Gastrocnemius medialis (tissue), 4 donors: Measurements from ENCODE around the gene MTF1. TPM values are rescaled to one million over a fixed set of nuclear protein-coding genes. Genes with fewer than 3 reads are reported as not detected.

ENCODE experiments used
- ATAC-seq, 2 donors: fragments of 150-250 bp; one replicate each; pipeline ENCODE4 v1.9.1; 2016
- DNase-seq, 2 donors: peaks; one replicate each; pipeline ENCODE4 v3.0.0-alpha.2; 2019
- H3K27ac ChIP-seq, 4 donors: fragments of 200-600 bp; sonication (generic); 1 replicate in 1 of 4; 2 replicates in 3 of 4; pipeline ENCODE4 v1.5.1; 2016 to 2018; ENCODE audit warnings: mild to moderate bottlenecking in 2 of 4, moderate library complexity in 1 of 4
- H3K27me3 ChIP-seq, 3 donors: fragments of 200-600 bp; sonication (generic) in 2 of 3; 1 replicate in 1 of 3; 2 replicates in 2 of 3; pipeline versions ENCODE4 v1.5.1 to v1.6.0; 2016 to 2019; ENCODE audit warnings: mild to moderate bottlenecking in 1 of 3, moderate library complexity in 1 of 3
- H3K36me3 ChIP-seq, 2 donors: fragments of 200-600 bp; sonication (generic) in 1 of 2; one replicate each; pipeline ENCODE4 v1.5.1; 2017 to 2018
- H3K4me1 ChIP-seq, 2 donors: fragments of 200-600 bp; sonication (generic) in 1 of 2; one replicate each; pipeline ENCODE4 v1.5.1; 2016 to 2017; ENCODE audit warnings: mild to moderate bottlenecking in 2 of 2
- H3K4me3 ChIP-seq, 4 donors: fragments of 200-600 bp; sonication (generic) in 3 of 4; 1 replicate in 1 of 4; 2 replicates in 3 of 4; pipeline ENCODE4 v1.5.1; 2016 to 2019; ENCODE audit warnings: mild to moderate bottlenecking in 2 of 4
- H3K9me3 ChIP-seq, 3 donors: fragments of 200-600 bp; sonication (generic) in 2 of 3; 1 replicate in 1 of 3; 2 replicates in 2 of 3; pipeline ENCODE4 v1.5.1; 2016 to 2019
- CTCF ChIP-seq, 5 experiments: fragments of 450-650 bp in 3 of 5; fragments of 200-600 bp in 2 of 5; sonication (generic) in 2 of 5; IDR thresholded peaks in 4 of 5; conservative IDR thresholded peaks in 1 of 5; 1 replicate in 4 of 5; 2 replicates in 1 of 5; pipeline ENCODE4 v1.5.1; 2016 to 2019; ENCODE audit warnings: antibody characterized with exemption in 5 of 5, mild to moderate bottlenecking in 3 of 5, moderate library complexity in 3 of 5
- POLR2A ChIP-seq, 2 donors: fragments of 450-650 bp; IDR thresholded peaks; one replicate each; pipeline ENCODE4 v1.6.1; 2017; ENCODE audit warnings: antibody characterized with exemption in 2 of 2, mild to moderate bottlenecking in 2 of 2, moderate library complexity in 2 of 2
- in situ Hi-C, 4 donors: fragments of 200-750 bp; cut with MboI; loops; one replicate each; pipeline versions ENCODE4 v1.15.0 to v1.8.0; 2017; ENCODE audit warnings: low sequenced_read_pairs in 4 of 4
- intact Hi-C: fragments of 100-400 bp; cut with DNase I; formaldehyde crosslinking; loops from one replicate; pipeline ENCODE4 v1.15.1; 2023; ENCODE audit warnings: low total_unique reads
- total RNA-seq, 4 donors: library from RNA; depleted of rRNA; stranded (reverse); fragments of >200 nt; gene quantifications; one replicate each; pipeline versions ENCODE4 v1.1.0 to v1.2.3, GENCODE V29; 2016

Gene MTF1
- total RNA-seq, 4 donors from 2014 or later, result 4.0 to 9.4 (median 6.4) TPM

DNA sequence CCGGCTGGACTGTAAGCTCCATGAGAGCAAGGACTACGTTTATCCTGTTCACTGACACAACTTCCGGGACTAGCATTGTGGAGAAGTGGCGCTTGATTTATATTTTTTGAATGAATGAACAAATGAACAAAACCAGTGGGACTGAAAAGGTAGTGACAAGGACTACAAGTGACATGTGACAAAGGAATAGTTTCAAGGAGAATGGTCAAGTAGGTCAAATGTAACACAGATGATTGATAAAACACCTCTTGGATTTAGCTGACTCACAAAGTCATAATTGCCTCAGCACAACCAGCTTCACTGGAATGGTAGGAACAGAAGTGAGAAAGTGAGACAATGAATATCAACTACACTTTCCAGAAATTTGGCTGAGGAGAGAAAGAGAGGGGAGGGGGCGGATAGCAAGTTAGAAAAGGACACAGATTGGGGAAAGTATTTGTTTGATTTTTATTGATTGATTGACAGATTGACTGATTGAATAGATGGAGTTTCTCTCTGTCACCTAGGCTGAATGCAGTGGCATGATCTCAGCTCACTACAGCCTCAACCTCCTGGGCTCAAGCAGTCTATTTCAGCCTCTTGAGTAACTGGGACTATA is 14.2 kb downstream of the MTF1 start:
- Histone ChIP-seq H3K27me3 (no peaks in the 10 kb centered on the region), H3K9me3 (no peaks in the 10 kb centered on the region), H3K27ac (no peak overlapping the region), H3K36me3 (no peaks in the 10 kb centered on the region), H3K4me1 (no peaks in the 10 kb centered on the region), H3K4me3 (no peak overlapping the region)
- no peak for ATAC-seq
- TF ChIP-seq POLR2A (IDR thresholded peaks at IDR 0.05) (no peak), CTCF (IDR thresholded peaks at IDR 0.05 in 4 of 5, conservative IDR thresholded peaks at IDR 0.05 in 1 of 5) (no peak)
- intact Hi-C loops, result no loop called here
- in situ Hi-C loops, result no loop called here
- DNase-seq, result no peak

- TF ChIP-seq POLR2A (IDR thresholded peaks at IDR 0.05) (no peak), CTCF (IDR thresholded peaks at IDR 0.05 in 4 of 5, conservative IDR thresholded peaks at IDR 0.05 in 1 of 5) (no peak)
- no peak for ATAC-seq
- Histone ChIP-seq H3K4me3 (no peak overlapping the region), H3K27me3 (no peaks in the 10 kb centered on the region), H3K9me3 (no peaks in the 10 kb centered on the region), H3K4me1 (no peaks in the 10 kb centered on the region), H3K27ac (no peak overlapping the region), H3K36me3 (peaks cover 0 to 6% of the 10 kb centered on the region in 2 donors)
- in situ Hi-C loops, result no loop called here
- intact Hi-C loops, result no loop called here
- no peak for DNase-seq
Measured at GRCh38 chr1:37844536-37844935, 14.9 kb downstream of the MTF1 start.

DNA sequence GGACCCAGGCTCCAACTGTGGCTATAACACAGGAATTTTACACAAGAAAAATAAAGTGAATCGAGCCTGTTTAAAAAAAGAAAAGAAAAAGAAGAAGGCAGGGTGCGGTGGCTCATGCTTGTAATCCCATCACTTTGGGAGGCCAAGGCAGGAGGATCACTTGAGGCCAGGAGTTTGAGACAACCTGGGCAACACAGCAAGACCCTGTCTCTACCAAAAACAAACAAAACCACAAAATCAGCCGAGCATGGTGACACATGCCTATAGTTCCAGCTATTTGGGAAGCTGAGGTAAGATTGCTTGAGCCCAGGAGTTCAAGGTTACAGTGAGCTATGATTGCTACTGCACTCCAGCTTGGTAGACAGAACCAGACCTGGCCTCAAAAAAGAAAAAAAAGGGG is 17.7 kb downstream of the MTF1 start:
- no peak for DNase-seq
- Histone ChIP-seq H3K36me3 (peaks cover 0 to 34% of the 10 kb centered on the region in 2 donors), H3K4me3 (no peak overlapping the region), H3K27ac (no peak overlapping the region), H3K4me1 (no peaks in the 10 kb centered on the region), H3K27me3 (no peaks in the 10 kb centered on the region), H3K9me3 (no peaks in the 10 kb centered on the region)
- TF ChIP-seq POLR2A (IDR thresholded peaks at IDR 0.05), result no peak
- TF ChIP-seq CTCF (IDR thresholded peaks at IDR 0.05 in 4 of 5, conservative IDR thresholded peaks at IDR 0.05 in 1 of 5), result no peak
- in situ Hi-C loops (no loop called here), intact Hi-C loops (no loop called here)
- ATAC-seq, result no peak

- Histone ChIP-seq H3K36me3 (peaks cover 0 to 36% of the 10 kb centered on the region in 2 donors), H3K27ac (no peak overlapping the region), H3K27me3 (no peaks in the 10 kb centered on the region), H3K9me3 (no peaks in the 10 kb centered on the region), H3K4me1 (no peaks in the 10 kb centered on the region), H3K4me3 (no peak overlapping the region)
- TF ChIP-seq POLR2A (IDR thresholded peaks at IDR 0.05) (no peak), CTCF (IDR thresholded peaks at IDR 0.05 in 4 of 5, conservative IDR thresholded peaks at IDR 0.05 in 1 of 5) (no peak)
- ATAC-seq (no peak), DNase-seq (no peak)
- in situ Hi-C loops, result no loop called here
- intact Hi-C loops, result no loop called here
Measured at GRCh38 chr1:37840711-37841110, 18.7 kb downstream of the MTF1 start.

GRCh38 chr1:37839676-37840075 is 19.7 kb downstream of the MTF1 start:
- H3K4me1 ChIP-seq, result no peaks in the 10 kb centered on the region
- in situ Hi-C loops (no loop called here), intact Hi-C loops (no loop called here)
- peaks cover 0 to 46% of the 10 kb centered on the region in 2 donors for H3K36me3 ChIP-seq
- no peak overlapping the region for H3K27ac ChIP-seq
- no peak overlapping the region for H3K4me3 ChIP-seq
- no peaks in the 10 kb centered on the region for H3K27me3 ChIP-seq
- H3K9me3 ChIP-seq, result no peaks in the 10 kb centered on the region
- DNase-seq, result no peak
- TF ChIP-seq CTCF (IDR thresholded peaks at IDR 0.05 in 4 of 5, conservative IDR thresholded peaks at IDR 0.05 in 1 of 5), result no peak
- no peak for TF ChIP-seq POLR2A (IDR thresholded peaks at IDR 0.05)
- ATAC-seq, result no peak
